Testis (tissue), 2 donors: Measurements from ENCODE around the gene CNGB1.

Experiments
- POLR2A ChIP-seq: fragments of 450-650 bp; IDR thresholded peaks from one replicate; pipeline ENCODE4 v1.6.1; 2017; ENCODE audit warnings: antibody characterized with exemption, mild to moderate bottlenecking, moderate library complexity
- TF ChIP-seq, protein P1 (sequence below), 3 experiments: fragments of 450-650 bp in 2 of 3; fragments of 200-600 bp in 1 of 3; sonication (generic) in 1 of 3; IDR thresholded peaks; one replicate each; pipeline ENCODE4 v1.5.1; 2016 to 2019; ENCODE audit warnings: antibody characterized with exemption in 3 of 3, mild to moderate bottlenecking in 2 of 3, moderate library complexity in 1 of 3

- TF ChIP-seq POLR2A, result no peak
- TF ChIP-seq, protein P1, sequence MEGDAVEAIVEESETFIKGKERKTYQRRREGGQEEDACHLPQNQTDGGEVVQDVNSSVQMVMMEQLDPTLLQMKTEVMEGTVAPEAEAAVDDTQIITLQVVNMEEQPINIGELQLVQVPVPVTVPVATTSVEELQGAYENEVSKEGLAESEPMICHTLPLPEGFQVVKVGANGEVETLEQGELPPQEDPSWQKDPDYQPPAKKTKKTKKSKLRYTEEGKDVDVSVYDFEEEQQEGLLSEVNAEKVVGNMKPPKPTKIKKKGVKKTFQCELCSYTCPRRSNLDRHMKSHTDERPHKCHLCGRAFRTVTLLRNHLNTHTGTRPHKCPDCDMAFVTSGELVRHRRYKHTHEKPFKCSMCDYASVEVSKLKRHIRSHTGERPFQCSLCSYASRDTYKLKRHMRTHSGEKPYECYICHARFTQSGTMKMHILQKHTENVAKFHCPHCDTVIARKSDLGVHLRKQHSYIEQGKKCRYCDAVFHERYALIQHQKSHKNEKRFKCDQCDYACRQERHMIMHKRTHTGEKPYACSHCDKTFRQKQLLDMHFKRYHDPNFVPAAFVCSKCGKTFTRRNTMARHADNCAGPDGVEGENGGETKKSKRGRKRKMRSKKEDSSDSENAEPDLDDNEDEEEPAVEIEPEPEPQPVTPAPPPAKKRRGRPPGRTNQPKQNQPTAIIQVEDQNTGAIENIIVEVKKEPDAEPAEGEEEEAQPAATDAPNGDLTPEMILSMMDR (IDR thresholded peaks at IDR 0.05), result no peak
Observed at GRCh38 chr16:57897996-57898395, 72.9 kb downstream of the CNGB1 start.
